SW480 (cell line): ENCODE results near the gene C1QL2.
A peak's percentile ranks its signal among the peaks of the same experiment; 100 is the strongest.

Experiments used
- DNase-seq: peaks from one replicate; pipeline ENCODE4 v3.0.0-alpha.2; 2016; ENCODE audit warnings: low spot score

The C1QL2 gene

GRCh38 chr2:119179202-119179601 lies 20.7 kb upstream of the C1QL2 start:
- DNase-seq, result peak; percentile 75

- no peak for DNase-seq
These were observed 20.2 kb upstream of the C1QL2 start for GRCh38 chr2:119178776-119179175.

- no peak for DNase-seq
These were observed 19.3 kb upstream of the C1QL2 start for GRCh38 chr2:119177838-119178190.

- DNase-seq, result no peak
These were observed 18.8 kb upstream of the C1QL2 start for GRCh38 chr2:119177171-119177837.

- DNase-seq, result no peak
These were observed 17.0 kb upstream of the C1QL2 start for GRCh38 chr2:119175517-119175916.

- DNase-seq, result no peak
These were observed 16.4 kb upstream of the C1QL2 start for GRCh38 chr2:119174993-119175347.

GRCh38 chr2:119174216-119174992 lies 15.9 kb upstream of the C1QL2 start:
- DNase-seq, result peak; percentile 44

- DNase-seq, result no peak
These were observed 15.1 kb upstream of the C1QL2 start for GRCh38 chr2:119173556-119174060.

GRCh38 chr2:119170504-119170903 lies 12.0 kb upstream of the C1QL2 start:
- no peak for DNase-seq

GRCh38 chr2:119169717-119170116 lies 11.2 kb upstream of the C1QL2 start:
- DNase-seq, result no peak

GRCh38 chr2:119160361-119160990 lies 1.9 kb upstream of the C1QL2 start:
- DNase-seq, result no peak

- no peak for DNase-seq
These were observed 570 bp downstream of the C1QL2 start for GRCh38 chr2:119157850-119158511.

GRCh38 chr2:119156891-119157773 lies 1.4 kb downstream of the C1QL2 start:
- no peak for DNase-seq

- no peak for DNase-seq
These were observed 2.3 kb downstream of the C1QL2 start for GRCh38 chr2:119156105-119156890.

GRCh38 chr2:119155633-119156032 lies 2.9 kb downstream of the C1QL2 start:
- no peak for DNase-seq

GRCh38 chr2:119154076-119154475 lies 4.5 kb downstream of the C1QL2 start:
- no peak for DNase-seq

GRCh38 chr2:119149611-119150010 lies 8.9 kb downstream of the C1QL2 start:
- no peak for DNase-seq

- no peak for DNase-seq
These were observed 10.5 kb downstream of the C1QL2 start for GRCh38 chr2:119147776-119148715.

- no peak for DNase-seq
These were observed 13.7 kb downstream of the C1QL2 start for GRCh38 chr2:119144806-119145205.

GRCh38 chr2:119142824-119143223 lies 15.7 kb downstream of the C1QL2 start:
- DNase-seq, result no peak
